Psoas muscle (tissue), 8 donors: ENCODE data around the gene BGN. TPM values are rescaled to one million over a fixed set of nuclear protein-coding genes. Genes with fewer than 3 reads are reported as not detected.

Source experiments
- ATAC-seq, 4 donors: fragments of 200-7000 bp; cut with Tn5 transposase; one replicate each; pipeline ENCODE4 v1.9.1; 2020; ENCODE audit warnings: moderate library complexity in 3 of 4, mild to moderate bottlenecking in 2 of 4
- DNase-seq, 2 donors: peaks; one replicate each; pipeline ENCODE4 v3.0.0-alpha.2; 2020
- H3K27ac ChIP-seq: fragments of 200-600 bp; one replicate; pipeline ENCODE4 v1.8.0; 2022
- H3K27me3 ChIP-seq, 3 donors: fragments of 200-600 bp in 1 of 3; one replicate each; pipeline versions ENCODE4 v1.6.1 to v1.8.0; 2013 to 2022; ENCODE audit warnings: low read length in 2 of 3, mild to moderate bottlenecking in 2 of 3, moderate library complexity in 1 of 3; ENCODE audit not compliant: insufficient read depth in 3 of 3
- H3K36me3 ChIP-seq, 2 donors: fragments of 200-600 bp in 1 of 2; one replicate each; pipeline versions ENCODE4 v1.6.1 to v1.8.0; 2013 to 2022; ENCODE audit warnings: low read depth in 1 of 2, mild to moderate bottlenecking in 1 of 2, moderate library complexity in 1 of 2; ENCODE audit not compliant: insufficient read depth in 1 of 2
- H3K4me1 ChIP-seq: fragments of 200-600 bp; one replicate; pipeline ENCODE4 v1.8.0; 2022
- H3K4me3 ChIP-seq: fragments of 200-600 bp; one replicate; pipeline ENCODE4 v1.8.0; 2022; ENCODE audit warnings: mild to moderate bottlenecking
- H3K9me3 ChIP-seq: fragments of 200-600 bp; one replicate; pipeline ENCODE4 v1.8.0; 2022
- CTCF ChIP-seq: fragments of 200-600 bp; IDR thresholded peaks from one replicate; pipeline ENCODE4 v1.8.0; 2022; ENCODE audit warnings: antibody characterized with exemption
- WGBS, 3 donors: extraction: QIAGEN DNeasy Blood & Tissue Kit; methylation state at CpG; one replicate each; pipeline versions ENCODE4 v1.1.6 to v1.1.7; 2013; 5-methylcytosine and 5-hydroxymethylcytosine counted together
- intact Hi-C, 2 donors: fragments of 100-400 bp; cut with DNase I; formaldehyde crosslinking; loops; one replicate each; pipeline versions ENCODE4 v1.11.0 to v1.14.2; 2022
- polyA plus RNA-seq, 3 donors: library from polyadenylated mRNA; stranded (reverse); fragments of 200-250 nt; gene quantifications; one replicate each; pipeline ENCODE4 v1.2.3, GENCODE V29; 2013
- total RNA-seq, 4 donors: library from RNA; stranded (reverse); fragmentation: NEBNext Ultra II Directional in 2 of 4; extraction: Animal tissue kit (Norgen Biotek cat#: 25700) in 2 of 4; gene quantifications; one replicate each; pipeline versions ENCODE4 v1.2.1 to v1.2.4, GENCODE V29; 2021 to 2023
- donor health status: healthy with polysubstance abuse.
- donor health status: DM: no; HTN: no; CAD: no; lungs with moderate emphysema.
- donor health status: Bipolar disorder and iron deficiency.
- donor health status: healthy.
- donor health status: DM: yes; HTN: yes; CAD: no.
- donor health status: DM: no; HTN: no; CAD: no.
- donor health status: DM: no; HTN: no; CAD: no.
- donor health status: DM: yes; HTN: yes; CAD: no.

The BGN gene
- total and polyA plus RNA-seq, 7 donors: 6.7 to 62.4 (median 12.6) TPM

GRCh38 chrX:153537526-153538295 is 42.9 kb downstream of the BGN start:
- 37 to 56% (median 49%) methylated on average over 7 to 26 of the region's 26 CpGs for WGBS, 3 donors

GRCh38 chrX:153538424-153538823 is 43.6 kb downstream of the BGN start:
- Histone ChIP-seq H3K27ac (no peak overlapping the region), H3K4me1 (no peaks in the 10 kb centered on the region), H3K9me3 (no peaks in the 10 kb centered on the region), H3K27me3 (peaks cover 0 to 17% (median 2%) of the 10 kb centered on the region in 3 donors), H3K36me3 (no peaks in the 10 kb centered on the region), H3K4me3 (no peak overlapping the region)
- no peak for TF ChIP-seq CTCF
- intact Hi-C loops: no loop called here
- DNase-seq (no peak), ATAC-seq (no peak)
- WGBS, 3 donors: 29 to 58% (median 51%) methylated on average over 15 to 17 of the region's 17 CpGs

More at GRCh38 chrX:153537526-153538295, 42.9 kb downstream of the BGN start:
- H3K27ac ChIP-seq: no peak overlapping the region
- TF ChIP-seq CTCF: no peak
- H3K4me1 ChIP-seq: no peaks in the 10 kb centered on the region
- peaks cover 0 to 17% (median 2%) of the 10 kb centered on the region in 3 donors for H3K27me3 ChIP-seq
- no peaks in the 10 kb centered on the region for H3K36me3 ChIP-seq
- intact Hi-C loops: no loop called here
- ATAC-seq (no peak), DNase-seq (no peak)
- no peaks in the 10 kb centered on the region for H3K9me3 ChIP-seq
- no peak overlapping the region for H3K4me3 ChIP-seq

- DNase-seq (peak; percentile 65 to 87), ATAC-seq (peak; percentile 88 to 97 (median 92))
- no peaks in the 10 kb centered on the region for H3K4me1 ChIP-seq
- intact Hi-C loops: no loop called here
- TF ChIP-seq CTCF: peak; percentile 82
- H3K4me3 ChIP-seq: no peak overlapping the region
- peaks cover 0 to 23% (median 2%) of the 10 kb centered on the region in 3 donors for H3K27me3 ChIP-seq
- no peak overlapping the region for H3K27ac ChIP-seq
- H3K36me3 ChIP-seq: no peaks in the 10 kb centered on the region
- H3K9me3 ChIP-seq: no peaks in the 10 kb centered on the region
- 21 to 40% (median 35%) methylated on average over 13 to 31 of the region's 31 CpGs for WGBS, 3 donors
Observed at GRCh38 chrX:153539171-153539978, 44.6 kb downstream of the BGN start.

- no peak for TF ChIP-seq CTCF
- H3K4me3 ChIP-seq: no peak overlapping the region
- no peak overlapping the region for H3K27ac ChIP-seq
- no peaks in the 10 kb centered on the region for H3K4me1 ChIP-seq
- H3K9me3 ChIP-seq: no peaks in the 10 kb centered on the region
- H3K36me3 ChIP-seq: no peaks in the 10 kb centered on the region
- intact Hi-C loops: loop anchor here in 1 of 2 donors (5.0 kb wide), 1 partner anchor 412 kb away; no protein-coding TSS in a partner anchor
- 57 to 73% (median 62%) methylated on average over 8 to 9 of the region's 9 CpGs for WGBS, 3 donors
- ATAC-seq (peak in 1 of 4 donors; percentile 7), DNase-seq (no peak)
- peaks cover 0 to 28% (median 2%) of the 10 kb centered on the region in 3 donors for H3K27me3 ChIP-seq
Observed at GRCh38 chrX:153539979-153540358, 45.2 kb downstream of the BGN start.
